GM12878 (cell line): ENCODE data around the gene IBA57. TPM values are rescaled to one million over a fixed set of nuclear protein-coding genes. Genes with fewer than 3 reads are reported as not detected.

Source experiments
- ATAC-seq: fragments of 200-7000 bp; cut with Tn5 transposase; 3 replicates; pipeline ENCODE4 v1.9.1; 2020; ENCODE audit warnings: mild to moderate bottlenecking, moderate library complexity
- BruUV-seq: library from RNA; stranded (reverse); fragments of 400-500 nt; replicated peaks from 2 replicates; lab custom pipeline; 2021; lab: Mats Ljungman, UMichigan
- CTCF ChIA-PET: fragments of 300-600 bp; sonication (Branson Sonifier 250); formaldehyde crosslinking; extraction: SDS; loops from one replicate; lab custom pipeline; 2021; ENCODE audit warnings: inconsistent platforms; lab: Yijun Ruan, JAX
- POLR2A ChIA-PET: fragments of 350-600 bp; formaldehyde crosslinking; extraction: SDS; loops from one replicate; lab custom pipeline; 2021; ENCODE audit warnings: inconsistent platforms; lab: Charles Lee
- RAD21 ChIA-PET: fragments of 300-600 bp; sonication (Branson Sonifier 250); formaldehyde crosslinking; loops from one replicate; lab custom pipeline; 2023; ENCODE audit warnings: antibody characterized with exemption; ENCODE audit not compliant: unreplicated experiment; lab: Charles Lee
- SMC1A ChIA-PET: fragments of 300-600 bp; sonication (Branson Sonifier 250); formaldehyde crosslinking; loops from one replicate; lab custom pipeline; 2023; ENCODE audit not compliant: unreplicated experiment, uncharacterized antibody; lab: Charles Lee
- DNase-seq: peaks from one replicate; pipeline ENCODE4 v3.0.0-alpha.2; 2011; ENCODE audit warnings: low read depth, low spot score
- FAIRE-seq: peaks from 3 replicates; lab custom pipeline; 2011; peaks lifted over from hg19 to GRCh38; lab: Jason Lieb, UNC
- H2AFZ ChIP-seq: 2 replicates; pipeline ENCODE4 v1.6.0; 2011; ENCODE audit warnings: low read depth, low read length, control low read depth; ENCODE audit not compliant: control insufficient read depth
- H3K27ac ChIP-seq: 2 replicates; pipeline ENCODE4 v1.5.1; 2011; ENCODE audit warnings: control low read depth; ENCODE audit not compliant: control insufficient read depth, insufficient read depth
- H3K27me3 ChIP-seq, 2 experiments: replicated peaks in 1 of 2; 2 replicates each; pipeline versions ENCODE4 v1.6.0 to v1.6.1; 2011; ENCODE audit warnings: low read length in 1 of 2; ENCODE audit not compliant: control insufficient read depth in 2 of 2, insufficient read depth in 2 of 2
- H3K36me3 ChIP-seq, 2 experiments: 2 replicates each; pipeline ENCODE4 v1.5.1; 2011; ENCODE audit warnings: low read length in 1 of 2; ENCODE audit not compliant: control insufficient read depth in 2 of 2, insufficient read depth in 2 of 2
- H3K4me1 ChIP-seq: 2 replicates; pipeline ENCODE4 v1.6.1; 2011; ENCODE audit warnings: mild to moderate bottlenecking, low read length, moderate library complexity, mixed read lengths; ENCODE audit not compliant: control insufficient read depth, insufficient read depth
- H3K4me2 ChIP-seq: 2 replicates; pipeline ENCODE4 v1.6.0; 2011; ENCODE audit warnings: control low read depth; ENCODE audit not compliant: control insufficient read depth, insufficient read depth
- H3K4me3 ChIP-seq: fragments of 200-600 bp; sonication (generic); 2 replicates; pipeline ENCODE4 v1.5.1; 2016
- H3K79me2 ChIP-seq: 2 replicates; pipeline ENCODE4 v1.6.0; 2011; ENCODE audit warnings: low read length; ENCODE audit not compliant: control insufficient read depth, insufficient read depth
- H3K9ac ChIP-seq: 2 replicates; pipeline ENCODE4 v1.8.0; 2011; ENCODE audit warnings: low read length, control low read depth, mixed read lengths; ENCODE audit not compliant: control insufficient read depth, insufficient read depth
- H3K9me3 ChIP-seq: replicated peaks from 3 replicates; pipeline ENCODE4 v1.5.1; 2011; ENCODE audit warnings: mild to moderate bottlenecking, low read length; ENCODE audit not compliant: control insufficient read depth, insufficient read depth
- H4K20me1 ChIP-seq: 2 replicates; pipeline ENCODE4 v1.6.0; 2011; ENCODE audit not compliant: control insufficient read depth, insufficient read depth
- DPF2 ChIP-seq: fragments of 450-650 bp; IDR thresholded peaks from 2 replicates; pipeline ENCODE4 v1.6.1; 2017; ENCODE audit warnings: mild to moderate bottlenecking
- RBBP5 ChIP-seq: fragments of 200-600 bp; sonication (generic); conservative IDR thresholded peaks from 2 replicates; pipeline ENCODE4 v1.6.1; 2016
- SMARCA5 ChIP-seq: fragments of 450-650 bp; IDR thresholded peaks from 2 replicates; pipeline ENCODE4 v1.6.1; 2017; ENCODE audit warnings: mild to moderate bottlenecking
- TCF12 ChIP-seq: IDR thresholded peaks from 2 replicates; pipeline ENCODE4 v1.6.1; 2011; ENCODE audit warnings: low read depth, mild to moderate bottlenecking, low read length
- ZZZ3 ChIP-seq: IDR thresholded peaks from 2 replicates; pipeline ENCODE4 v1.6.1; 2011; ENCODE audit warnings: low read depth; ENCODE audit not compliant: control insufficient read depth, insufficient read length
- WGBS: methylation state at CpG from one replicate; pipeline ENCODE4 v1.1.6; 2016; ENCODE audit warnings: low lambda C conversion rate; ENCODE audit not compliant: insufficient replicate concordance, insufficient coverage; ENCODE audit errors: missing lambda C conversion rate; 5-methylcytosine and 5-hydroxymethylcytosine counted together
- in situ Hi-C: fragments of 300-500 bp; cut with MboI; formaldehyde crosslinking; loops from 9 replicates; pipeline ENCODE4 v1.14.3; 2018; ENCODE audit warnings: mixed read lengths
- intact Hi-C: fragments of 100-400 bp; cut with micrococcal nuclease; formaldehyde crosslinking; loops from one replicate; pipeline ENCODE4 v1.14.2; 2022; ENCODE audit not compliant: unreplicated experiment
- polyA plus RNA-seq, 11 experiments: library from polyadenylated mRNA; depleted of rRNA in 4 of 11; unstranded in 6 of 11; stranded (reverse) in 5 of 11; fragments of >200 nt; fragmentation: Nextera tagmentation in 4 of 11; fragmentation: Illumina TruSeq in 1 of 11; extraction: Ambion mirVana in 4 of 11; extraction: Trizol in 1 of 11; gene quantifications; 1 replicate in 1 of 11; 2 replicates in 10 of 11; pipeline versions ENCODE4 v1.2.1 to v1.2.3, GENCODE V29; 2011 to 2016; ENCODE audit warnings: inconsistent platforms in 2 of 11, missing spikeins in 2 of 11, low read depth in 1 of 11
- total RNA-seq, 4 experiments: library from RNA; depleted of rRNA in 3 of 4; stranded (reverse); fragments of >200 nt in 3 of 4; fragmentation: Illumina TruSeq in 1 of 4; extraction: Trizol in 1 of 4; gene quantifications; 2 replicates each; pipeline versions ENCODE4 v1.2.1 to v1.2.3, GENCODE V29; 2013 to 2021
- TF ChIP-seq, protein P1 (sequence below): IDR thresholded peaks from 2 replicates; pipeline ENCODE4 v1.6.1; 2012; ENCODE audit warnings: low read depth, low read length, improper control_type of control experiment
- TF ChIP-seq, protein P2 (sequence below): fragments of 450-650 bp; IDR thresholded peaks from 2 replicates; pipeline ENCODE4 v1.6.1; 2017; ENCODE audit warnings: mild to moderate bottlenecking
- TF ChIP-seq, protein P3 (sequence below): fragments of 150-350 bp; IDR thresholded peaks from 2 replicates; pipeline ENCODE4 v1.6.1; 2014; ENCODE audit warnings: mild to moderate bottlenecking, low read depth, low read length

IBA57 gene
- total and polyA plus RNA-seq, 10 of the 15 experiments (the other 5 are each of a cell fraction or from before 2014, with no cell fraction given), result 0.51 to 8.6 (median 3.7) TPM

GRCh38 chr1:228219245-228219961, 53.8 kb downstream of the IBA57 start:
- H3K36me3 ChIP-seq, result no peaks in the 10 kb centered on the region
- CTCF ChIA-PET, result no interaction called here
- BruUV-seq, result no TSS peak
- H3K27me3 ChIP-seq, result no peaks in the 10 kb centered on the region
- H3K4me3 ChIP-seq, result no peak overlapping the region
- in situ Hi-C loops, result no loop called here
- no peak overlapping the region for H3K27ac ChIP-seq
- H3K4me1 ChIP-seq, result no peaks in the 10 kb centered on the region
- H2AFZ ChIP-seq, result no peak overlapping the region
- SMC1A ChIA-PET, result no interaction called here
- no peak overlapping the region for H3K4me2 ChIP-seq
- H4K20me1 ChIP-seq, result no peaks in the 10 kb centered on the region
- POLR2A ChIA-PET, result no interaction called here
- ATAC-seq (no peak), FAIRE-seq (no peak), DNase-seq (no peak)
- intact Hi-C loops, result loop anchor here (10.0 kb wide), 1 partner anchor 65 kb away; no protein-coding TSS in a partner anchor
- RAD21 ChIA-PET, result no interaction called here
- H3K9me3 ChIP-seq, result no peaks in the 10 kb centered on the region; the same call in 2 of the 3 replicates
- no peaks in the 10 kb centered on the region for H3K79me2 ChIP-seq
- TF ChIP-seq, protein P1, sequence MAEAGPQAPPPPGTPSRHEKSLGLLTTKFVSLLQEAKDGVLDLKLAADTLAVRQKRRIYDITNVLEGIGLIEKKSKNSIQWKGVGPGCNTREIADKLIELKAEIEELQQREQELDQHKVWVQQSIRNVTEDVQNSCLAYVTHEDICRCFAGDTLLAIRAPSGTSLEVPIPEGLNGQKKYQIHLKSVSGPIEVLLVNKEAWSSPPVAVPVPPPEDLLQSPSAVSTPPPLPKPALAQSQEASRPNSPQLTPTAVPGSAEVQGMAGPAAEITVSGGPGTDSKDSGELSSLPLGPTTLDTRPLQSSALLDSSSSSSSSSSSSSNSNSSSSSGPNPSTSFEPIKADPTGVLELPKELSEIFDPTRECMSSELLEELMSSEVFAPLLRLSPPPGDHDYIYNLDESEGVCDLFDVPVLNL, result no peak
- TF ChIP-seq, protein P2, sequence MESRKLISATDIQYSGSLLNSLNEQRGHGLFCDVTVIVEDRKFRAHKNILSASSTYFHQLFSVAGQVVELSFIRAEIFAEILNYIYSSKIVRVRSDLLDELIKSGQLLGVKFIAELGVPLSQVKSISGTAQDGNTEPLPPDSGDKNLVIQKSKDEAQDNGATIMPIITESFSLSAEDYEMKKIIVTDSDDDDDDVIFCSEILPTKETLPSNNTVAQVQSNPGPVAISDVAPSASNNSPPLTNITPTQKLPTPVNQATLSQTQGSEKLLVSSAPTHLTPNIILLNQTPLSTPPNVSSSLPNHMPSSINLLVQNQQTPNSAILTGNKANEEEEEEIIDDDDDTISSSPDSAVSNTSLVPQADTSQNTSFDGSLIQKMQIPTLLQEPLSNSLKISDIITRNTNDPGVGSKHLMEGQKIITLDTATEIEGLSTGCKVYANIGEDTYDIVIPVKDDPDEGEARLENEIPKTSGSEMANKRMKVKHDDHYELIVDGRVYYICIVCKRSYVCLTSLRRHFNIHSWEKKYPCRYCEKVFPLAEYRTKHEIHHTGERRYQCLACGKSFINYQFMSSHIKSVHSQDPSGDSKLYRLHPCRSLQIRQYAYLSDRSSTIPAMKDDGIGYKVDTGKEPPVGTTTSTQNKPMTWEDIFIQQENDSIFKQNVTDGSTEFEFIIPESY, result no peak
- TF ChIP-seq SMARCA5 (no peak), DPF2 (no peak), TCF12 (no peak), ZZZ3 (no peak), RBBP5 (no peak)
- TF ChIP-seq, protein P3, sequence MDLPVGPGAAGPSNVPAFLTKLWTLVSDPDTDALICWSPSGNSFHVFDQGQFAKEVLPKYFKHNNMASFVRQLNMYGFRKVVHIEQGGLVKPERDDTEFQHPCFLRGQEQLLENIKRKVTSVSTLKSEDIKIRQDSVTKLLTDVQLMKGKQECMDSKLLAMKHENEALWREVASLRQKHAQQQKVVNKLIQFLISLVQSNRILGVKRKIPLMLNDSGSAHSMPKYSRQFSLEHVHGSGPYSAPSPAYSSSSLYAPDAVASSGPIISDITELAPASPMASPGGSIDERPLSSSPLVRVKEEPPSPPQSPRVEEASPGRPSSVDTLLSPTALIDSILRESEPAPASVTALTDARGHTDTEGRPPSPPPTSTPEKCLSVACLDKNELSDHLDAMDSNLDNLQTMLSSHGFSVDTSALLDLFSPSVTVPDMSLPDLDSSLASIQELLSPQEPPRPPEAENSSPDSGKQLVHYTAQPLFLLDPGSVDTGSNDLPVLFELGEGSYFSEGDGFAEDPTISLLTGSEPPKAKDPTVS, result no peak
- WGBS, result 49% methylated on average over 16 of the region's 16 CpGs
- no peak overlapping the region for H3K9ac ChIP-seq
